Measurements from ENCODE around the gene TRABD2B.

The TRABD2B gene

GRCh38 chr1:48016515-48016914 is 19.3 kb upstream of the TRABD2B start:
- H2AFZ ChIP-seq (ENCODE audit: low read length): no peak overlapping the region
- H3K36me3 ChIP-seq (replicated peaks in 1 of 2; ENCODE audit: control insufficient read depth in 2 of 2, insufficient read depth in 2 of 2, low read length in 2 of 2): no peaks in the 10 kb centered on the region
- H2BK5ac ChIP-seq (ENCODE audit: low read length): no peak overlapping the region
- WGBS, 2 donors (ENCODE audit: extremely low coverage in 2 of 2, insufficient read length in 2 of 2, insufficient replicate concordance in 1 of 2): no CpG with 5 or more reads among the region's 7 CpGs
- no peak overlapping the region for H2BK15ac ChIP-seq (ENCODE audit: low read length)
- no peak overlapping the region for H3K4me3 ChIP-seq (ENCODE audit: low read length in 2 of 2)
- H3K79me1 ChIP-seq (ENCODE audit: low read depth, low read length): no peaks in the 10 kb centered on the region
- DNase-seq (ENCODE audit: low spot score): no peak
- H3K4me1 ChIP-seq (ENCODE audit: control insufficient read depth in 2 of 2, insufficient read depth in 1 of 2, low read depth in 1 of 2, low read length in 2 of 2): no peaks in the 10 kb centered on the region
- no peak overlapping the region for H4K91ac ChIP-seq (ENCODE audit: low read depth, low read length, poor library complexity)
- no peak overlapping the region for H3K23ac ChIP-seq (ENCODE audit: low read depth, low read length, poor library complexity)
- H2BK12ac ChIP-seq (ENCODE audit: low read length): no peak overlapping the region
- no peak overlapping the region for H2AK5ac ChIP-seq (ENCODE audit: low read depth, low read length)
- H4K8ac ChIP-seq (ENCODE audit: low read depth, low read length): no peak overlapping the region
- H3K27ac ChIP-seq (replicated peaks; ENCODE audit: low read length): no peak overlapping the region
- H3K4me2 ChIP-seq (ENCODE audit: insufficient read depth, low read length, poor library complexity, severe bottlenecking): no peak overlapping the region
- H3K9me3 ChIP-seq (replicated peaks in 1 of 2; ENCODE audit: control insufficient read depth in 2 of 2, insufficient read depth in 1 of 2, low read depth in 1 of 2, low read length in 2 of 2): no peaks in the 10 kb centered on the region
- no peak overlapping the region for H2BK120ac ChIP-seq (ENCODE audit: low read depth, low read length)
- H3K18ac ChIP-seq (ENCODE audit: low read length): no peak overlapping the region
- H3K14ac ChIP-seq (ENCODE audit: low read length): no peak overlapping the region
- no peak overlapping the region for H3K4ac ChIP-seq (ENCODE audit: low read length)
- H3K27me3 ChIP-seq (ENCODE audit: control insufficient read depth in 3 of 3, insufficient read depth in 3 of 3, low read depth in 1 of 3, low read length in 3 of 3): peaks cover 0 to 11% (median 0%) of the 10 kb centered on the region in 3 experiments
- H3K9ac ChIP-seq (ENCODE audit: low read depth, low read length, poor library complexity): no peak overlapping the region

GRCh38 chr1:48013270-48013669 is 16.1 kb upstream of the TRABD2B start:
- Histone ChIP-seq H2BK120ac (ENCODE audit: low read depth, low read length) (no peak overlapping the region), H3K9me3 (replicated peaks in 1 of 2; ENCODE audit: control insufficient read depth in 2 of 2, insufficient read depth in 1 of 2, low read depth in 1 of 2, low read length in 2 of 2) (no peaks in the 10 kb centered on the region), H4K8ac (ENCODE audit: low read depth, low read length) (no peak overlapping the region), H2BK5ac (ENCODE audit: low read length) (no peak overlapping the region), H3K4me2 (ENCODE audit: insufficient read depth, low read length, poor library complexity, severe bottlenecking) (no peak overlapping the region), H3K14ac (ENCODE audit: low read length) (no peak overlapping the region), H3K4ac (ENCODE audit: low read length) (no peak overlapping the region), H3K23ac (ENCODE audit: low read depth, low read length, poor library complexity) (no peak overlapping the region), H3K4me1 (ENCODE audit: control insufficient read depth in 2 of 2, insufficient read depth in 1 of 2, low read depth in 1 of 2, low read length in 2 of 2) (no peaks in the 10 kb centered on the region), H3K36me3 (replicated peaks in 1 of 2; ENCODE audit: control insufficient read depth in 2 of 2, insufficient read depth in 2 of 2, low read length in 2 of 2) (no peaks in the 10 kb centered on the region), H2AFZ (ENCODE audit: low read length) (no peak overlapping the region), H2BK12ac (ENCODE audit: low read length) (no peak overlapping the region), H2BK15ac (ENCODE audit: low read length) (no peak overlapping the region), H3K9ac (ENCODE audit: low read depth, low read length, poor library complexity) (no peak overlapping the region), H3K27ac (replicated peaks; ENCODE audit: low read length) (no peak overlapping the region), H3K18ac (ENCODE audit: low read length) (no peak overlapping the region), H4K91ac (ENCODE audit: low read depth, low read length, poor library complexity) (no peak overlapping the region), H3K79me1 (ENCODE audit: low read depth, low read length) (no peaks in the 10 kb centered on the region), H3K4me3 (ENCODE audit: low read length in 2 of 2) (no peak overlapping the region), H3K27me3 (ENCODE audit: control insufficient read depth in 3 of 3, insufficient read depth in 3 of 3, low read depth in 1 of 3, low read length in 3 of 3) (peaks cover 0 to 11% (median 0%) of the 10 kb centered on the region in 3 experiments), H2AK5ac (ENCODE audit: low read depth, low read length) (no peak overlapping the region)
- no peak for DNase-seq (ENCODE audit: low spot score)

GRCh38 chr1:48007047-48007446 is 9.9 kb upstream of the TRABD2B start:
- no peak overlapping the region for H3K27ac ChIP-seq (replicated peaks; ENCODE audit: low read length)
- DNase-seq (ENCODE audit: low spot score): no peak
- H3K27me3 ChIP-seq (ENCODE audit: control insufficient read depth in 3 of 3, insufficient read depth in 3 of 3, low read depth in 1 of 3, low read length in 3 of 3): no peaks in the 10 kb centered on the region

GRCh38 chr1:48006264-48006663 is 9.1 kb upstream of the TRABD2B start:
- no peak overlapping the region for H3K23ac ChIP-seq (ENCODE audit: low read depth, low read length, poor library complexity)
- H2AFZ ChIP-seq (ENCODE audit: low read length): no peak overlapping the region
- H2BK12ac ChIP-seq (ENCODE audit: low read length): no peak overlapping the region
- WGBS, 2 donors (ENCODE audit: extremely low coverage in 2 of 2, insufficient read length in 2 of 2, insufficient replicate concordance in 1 of 2): no CpG with 5 or more reads among the region's 1 CpG
- no peak overlapping the region for H2BK15ac ChIP-seq (ENCODE audit: low read length)
- H2BK5ac ChIP-seq (ENCODE audit: low read length): no peak overlapping the region
- no peak overlapping the region for H4K91ac ChIP-seq (ENCODE audit: low read depth, low read length, poor library complexity)
- H2AK5ac ChIP-seq (ENCODE audit: low read depth, low read length): no peak overlapping the region
- no peak overlapping the region for H3K18ac ChIP-seq (ENCODE audit: low read length)
- no peak overlapping the region for H3K27ac ChIP-seq (replicated peaks; ENCODE audit: low read length)
- H3K36me3 ChIP-seq (replicated peaks in 1 of 2; ENCODE audit: control insufficient read depth in 2 of 2, insufficient read depth in 2 of 2, low read length in 2 of 2): no peaks in the 10 kb centered on the region
- H3K9me3 ChIP-seq (replicated peaks in 1 of 2; ENCODE audit: control insufficient read depth in 2 of 2, insufficient read depth in 1 of 2, low read depth in 1 of 2, low read length in 2 of 2): no peaks in the 10 kb centered on the region
- H4K8ac ChIP-seq (ENCODE audit: low read depth, low read length): no peak overlapping the region
- H3K9ac ChIP-seq (ENCODE audit: low read depth, low read length, poor library complexity): no peak overlapping the region
- no peak for DNase-seq (ENCODE audit: low spot score)
- peaks cover 0 to 10% of the 10 kb centered on the region in 2 donors for H3K4me1 ChIP-seq (ENCODE audit: control insufficient read depth in 2 of 2, insufficient read depth in 1 of 2, low read depth in 1 of 2, low read length in 2 of 2)
- no peak overlapping the region for H3K4me3 ChIP-seq (ENCODE audit: low read length in 2 of 2)
- no peaks in the 10 kb centered on the region for H3K27me3 ChIP-seq (ENCODE audit: control insufficient read depth in 3 of 3, insufficient read depth in 3 of 3, low read depth in 1 of 3, low read length in 3 of 3)
- no peak overlapping the region for H3K4ac ChIP-seq (ENCODE audit: low read length)
- H3K79me1 ChIP-seq (ENCODE audit: low read depth, low read length): no peaks in the 10 kb centered on the region
- H2BK120ac ChIP-seq (ENCODE audit: low read depth, low read length): no peak overlapping the region
- no peak overlapping the region for H3K14ac ChIP-seq (ENCODE audit: low read length)
- H3K4me2 ChIP-seq (ENCODE audit: insufficient read depth, low read length, poor library complexity, severe bottlenecking): no peak overlapping the region

More at GRCh38 chr1:48007047-48007446, 9.9 kb upstream of the TRABD2B start:
- H2AFZ ChIP-seq (ENCODE audit: low read length): no peak overlapping the region
- H2AK5ac ChIP-seq (ENCODE audit: low read depth, low read length): no peak overlapping the region
- H3K9me3 ChIP-seq (replicated peaks in 1 of 2; ENCODE audit: control insufficient read depth in 2 of 2, insufficient read depth in 1 of 2, low read depth in 1 of 2, low read length in 2 of 2): no peaks in the 10 kb centered on the region
- no peak overlapping the region for H2BK15ac ChIP-seq (ENCODE audit: low read length)
- H3K18ac ChIP-seq (ENCODE audit: low read length): no peak overlapping the region
- peaks cover 0 to 7% of the 10 kb centered on the region in 2 donors for H3K4me1 ChIP-seq (ENCODE audit: control insufficient read depth in 2 of 2, insufficient read depth in 1 of 2, low read depth in 1 of 2, low read length in 2 of 2)
- H3K36me3 ChIP-seq (replicated peaks in 1 of 2; ENCODE audit: control insufficient read depth in 2 of 2, insufficient read depth in 2 of 2, low read length in 2 of 2): no peaks in the 10 kb centered on the region
- no peak overlapping the region for H2BK12ac ChIP-seq (ENCODE audit: low read length)
- no peak overlapping the region for H4K91ac ChIP-seq (ENCODE audit: low read depth, low read length, poor library complexity)
- H3K79me1 ChIP-seq (ENCODE audit: low read depth, low read length): no peaks in the 10 kb centered on the region
- H2BK5ac ChIP-seq (ENCODE audit: low read length): no peak overlapping the region
- no CpG with 5 or more reads among the region's 2 CpGs for WGBS, 2 donors (ENCODE audit: extremely low coverage in 2 of 2, insufficient read length in 2 of 2, insufficient replicate concordance in 1 of 2)
- no peak overlapping the region for H2BK120ac ChIP-seq (ENCODE audit: low read depth, low read length)
- no peak overlapping the region for H3K23ac ChIP-seq (ENCODE audit: low read depth, low read length, poor library complexity)
- no peak overlapping the region for H3K4me2 ChIP-seq (ENCODE audit: insufficient read depth, low read length, poor library complexity, severe bottlenecking)
- H3K4ac ChIP-seq (ENCODE audit: low read length): no peak overlapping the region
- no peak overlapping the region for H4K8ac ChIP-seq (ENCODE audit: low read depth, low read length)
- no peak overlapping the region for H3K9ac ChIP-seq (ENCODE audit: low read depth, low read length, poor library complexity)
- H3K4me3 ChIP-seq (ENCODE audit: low read length in 2 of 2): no peak overlapping the region
- H3K14ac ChIP-seq (ENCODE audit: low read length): no peak overlapping the region

All from neuronal stem cell (in vitro differentiated cells).